NCI-H460 (cell line): ENCODE measurements around the gene LMNA. TPM values are rescaled to one million over a fixed set of nuclear protein-coding genes. Genes with fewer than 3 reads are reported as not detected.

Experiments used
- DNase-seq: peaks from one replicate; pipeline ENCODE4 v3.0.0-alpha.2; 2016; ENCODE audit warnings: low read depth; ENCODE audit errors: extremely low read depth
- total RNA-seq: library from RNA; depleted of rRNA; stranded (reverse); fragments of >200 nt; shearing (Covaris generic); gene quantifications from 2 replicates; pipeline ENCODE4 v1.2.3, GENCODE V29; 2014

The LMNA gene
- total RNA-seq, 1 experiment from 2014 or later, result 315 TPM

DNA sequence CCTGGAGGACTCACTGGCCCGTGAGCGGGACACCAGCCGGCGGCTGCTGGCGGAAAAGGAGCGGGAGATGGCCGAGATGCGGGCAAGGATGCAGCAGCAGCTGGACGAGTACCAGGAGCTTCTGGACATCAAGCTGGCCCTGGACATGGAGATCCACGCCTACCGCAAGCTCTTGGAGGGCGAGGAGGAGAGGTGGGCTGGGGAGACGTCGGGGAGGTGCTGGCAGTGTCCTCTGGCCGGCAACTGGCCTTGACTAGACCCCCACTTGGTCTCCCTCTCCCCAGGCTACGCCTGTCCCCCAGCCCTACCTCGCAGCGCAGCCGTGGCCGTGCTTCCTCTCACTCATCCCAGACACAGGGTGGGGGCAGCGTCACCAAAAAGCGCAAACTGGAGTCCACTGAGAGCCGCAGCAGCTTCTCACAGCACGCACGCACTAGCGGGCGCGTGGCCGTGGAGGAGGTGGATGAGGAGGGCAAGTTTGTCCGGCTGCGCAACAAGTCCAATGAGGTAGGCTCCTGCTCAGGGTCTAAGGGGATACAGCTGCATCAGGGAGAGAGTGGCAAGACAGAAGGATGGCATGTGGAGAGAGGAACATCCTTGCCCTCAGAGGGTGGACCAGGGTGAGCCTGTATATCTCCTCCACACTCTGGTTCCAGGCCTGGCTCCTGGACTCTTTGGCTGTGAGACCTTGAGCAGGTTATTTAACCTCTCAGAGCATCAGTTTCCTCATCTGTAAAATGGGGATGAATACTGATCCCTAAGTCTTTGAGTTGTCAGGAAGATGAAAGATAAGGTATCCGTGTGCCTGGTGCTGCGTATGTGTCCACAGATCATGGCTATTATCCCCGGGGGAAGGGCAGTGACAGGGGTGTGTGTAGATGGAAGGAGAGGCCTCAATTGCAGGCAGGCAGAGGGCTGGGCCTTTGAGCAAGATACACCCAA lies 21.7 kb downstream of the LMNA start:
- no peak for DNase-seq

DNA sequence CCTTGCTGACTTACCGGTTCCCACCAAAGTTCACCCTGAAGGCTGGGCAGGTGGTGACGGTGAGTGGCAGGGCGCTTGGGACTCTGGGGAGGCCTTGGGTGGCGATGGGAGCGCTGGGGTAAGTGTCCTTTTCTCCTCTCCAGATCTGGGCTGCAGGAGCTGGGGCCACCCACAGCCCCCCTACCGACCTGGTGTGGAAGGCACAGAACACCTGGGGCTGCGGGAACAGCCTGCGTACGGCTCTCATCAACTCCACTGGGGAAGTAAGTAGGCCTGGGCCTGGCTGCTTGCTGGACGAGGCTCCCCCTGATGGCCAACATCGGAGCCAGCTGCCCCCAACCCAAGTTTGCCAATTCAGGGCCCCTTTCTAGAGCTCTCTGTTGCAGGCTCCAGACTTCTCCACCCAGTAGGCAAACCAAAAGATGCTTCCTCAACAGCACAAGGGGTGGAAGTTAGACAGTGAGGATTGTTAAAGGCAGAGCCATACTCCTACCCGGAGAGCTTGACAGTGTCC lies 22.5 kb downstream of the LMNA start:
- DNase-seq, result no peak

GRCh38 chr1:156138458-156138867 lies 24.0 kb downstream of the LMNA start:
- DNase-seq, result no peak

GRCh38 chr1:156140879-156141707 lies 26.6 kb downstream of the LMNA start:
- DNase-seq, result no peak

DNA sequence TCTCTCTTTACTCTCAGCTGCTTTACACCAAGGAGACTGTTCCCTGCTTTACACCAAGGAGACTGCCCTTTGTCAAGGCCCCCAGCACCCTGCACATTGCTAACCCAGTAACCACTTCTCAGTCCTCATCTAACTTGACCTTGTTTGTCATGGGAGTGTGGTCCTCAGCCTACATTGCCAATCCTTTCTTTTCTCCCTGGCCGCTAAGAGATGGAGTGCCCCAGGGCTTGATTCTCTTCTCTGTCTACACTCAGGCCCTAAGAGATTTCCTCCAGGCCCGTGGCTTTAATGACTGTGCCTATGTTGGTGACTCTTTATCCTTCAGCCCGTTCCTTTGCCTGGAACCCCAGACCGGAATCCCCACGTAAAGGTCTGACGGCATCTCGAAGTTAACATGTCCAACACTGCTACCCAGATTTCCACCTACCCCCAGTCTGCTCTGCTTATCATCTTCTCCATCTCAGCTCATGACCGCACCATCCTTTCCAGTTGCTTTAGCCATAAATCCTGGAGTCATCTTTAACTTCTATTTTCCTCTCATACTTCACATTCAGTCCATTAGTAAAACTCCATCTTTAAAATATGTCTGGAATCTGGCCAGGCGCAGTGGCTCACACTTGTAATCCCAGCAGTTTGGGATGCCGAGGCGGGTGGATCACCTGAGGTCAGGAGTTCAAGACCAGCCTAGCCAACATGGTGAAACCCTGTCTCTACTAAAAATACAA lies 29.4 kb downstream of the LMNA start:
- DNase-seq, result no peak

GRCh38 chr1:156144742-156145141 lies 30.2 kb downstream of the LMNA start:
- DNase-seq, result no peak

GRCh38 chr1:156145650-156146019 lies 31.1 kb downstream of the LMNA start:
- no peak for DNase-seq

DNA sequence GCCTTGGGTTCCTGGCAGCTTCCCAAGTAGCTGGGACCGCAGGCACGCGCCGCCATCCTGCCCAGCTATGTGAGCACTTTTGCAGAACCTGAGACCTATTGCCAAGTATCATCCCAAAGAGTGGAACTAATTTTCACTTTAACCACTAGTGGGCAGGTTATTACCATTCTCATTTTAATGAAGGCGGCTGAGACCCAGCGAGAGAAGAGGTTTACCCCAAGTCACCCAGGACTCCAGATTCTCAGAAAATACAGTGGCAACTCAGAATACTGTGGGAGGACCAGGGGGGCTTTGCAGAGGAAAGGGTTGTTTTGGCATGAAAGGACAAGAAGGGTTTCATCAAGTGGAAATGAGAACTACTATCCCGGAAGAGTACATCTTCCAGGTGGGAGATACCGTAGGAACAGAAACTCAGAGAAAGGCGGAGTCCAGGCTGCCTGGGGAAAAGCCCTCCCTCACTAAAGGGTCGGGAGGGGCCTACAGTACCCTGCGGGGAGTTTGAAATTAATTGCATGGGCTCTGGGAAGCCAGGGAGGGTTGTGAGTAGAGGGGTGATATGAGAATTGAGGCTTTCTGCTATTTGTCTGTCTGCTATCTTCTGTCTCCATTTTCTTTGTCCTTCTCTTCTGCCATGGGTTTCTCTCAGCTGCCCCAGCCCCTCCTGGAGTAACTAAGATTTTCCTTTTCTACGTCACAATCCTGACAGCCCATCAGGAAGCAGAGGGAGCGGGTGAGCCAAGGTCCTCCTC lies 31.7 kb downstream of the LMNA start:
- peak; percentile 81 for DNase-seq

DNA sequence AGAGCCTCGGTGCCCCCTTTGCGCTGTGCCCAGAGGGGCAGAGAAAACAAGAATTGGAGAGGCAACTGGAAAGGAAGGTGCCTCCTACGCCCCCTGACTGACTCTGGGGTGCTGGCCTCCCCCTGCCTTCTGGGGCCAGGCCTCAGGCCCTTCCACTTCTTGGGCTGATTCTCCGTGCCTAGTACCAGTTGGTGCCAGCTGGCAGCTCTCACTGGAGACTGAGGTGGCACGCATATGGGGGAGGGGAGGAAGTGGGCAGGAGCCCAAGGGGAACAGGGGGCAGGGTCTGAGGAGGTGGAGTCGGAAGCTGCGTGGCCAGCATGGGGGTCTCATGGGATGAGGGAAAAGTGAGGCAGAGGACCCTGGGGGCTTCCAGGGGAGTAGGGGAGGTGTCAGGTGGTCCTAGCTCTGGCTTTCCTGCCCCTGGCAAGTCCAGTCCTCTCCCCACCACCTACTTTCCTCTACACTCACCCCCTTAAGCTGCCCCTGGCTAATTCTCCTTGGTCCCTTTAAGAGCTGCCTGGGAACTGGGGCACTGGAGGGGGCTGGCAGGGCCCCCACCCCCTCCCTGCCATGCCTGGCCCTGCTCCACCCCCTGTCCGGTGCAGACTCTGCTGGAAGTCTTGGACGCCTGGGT lies 32.4 kb downstream of the LMNA start:
- no peak for DNase-seq

- DNase-seq, result no peak
These were observed 33.7 kb downstream of the LMNA start for GRCh38 chr1:156148216-156148615.

- no peak for DNase-seq
These were observed 35.1 kb downstream of the LMNA start for GRCh38 chr1:156149374-156150332.

DNA sequence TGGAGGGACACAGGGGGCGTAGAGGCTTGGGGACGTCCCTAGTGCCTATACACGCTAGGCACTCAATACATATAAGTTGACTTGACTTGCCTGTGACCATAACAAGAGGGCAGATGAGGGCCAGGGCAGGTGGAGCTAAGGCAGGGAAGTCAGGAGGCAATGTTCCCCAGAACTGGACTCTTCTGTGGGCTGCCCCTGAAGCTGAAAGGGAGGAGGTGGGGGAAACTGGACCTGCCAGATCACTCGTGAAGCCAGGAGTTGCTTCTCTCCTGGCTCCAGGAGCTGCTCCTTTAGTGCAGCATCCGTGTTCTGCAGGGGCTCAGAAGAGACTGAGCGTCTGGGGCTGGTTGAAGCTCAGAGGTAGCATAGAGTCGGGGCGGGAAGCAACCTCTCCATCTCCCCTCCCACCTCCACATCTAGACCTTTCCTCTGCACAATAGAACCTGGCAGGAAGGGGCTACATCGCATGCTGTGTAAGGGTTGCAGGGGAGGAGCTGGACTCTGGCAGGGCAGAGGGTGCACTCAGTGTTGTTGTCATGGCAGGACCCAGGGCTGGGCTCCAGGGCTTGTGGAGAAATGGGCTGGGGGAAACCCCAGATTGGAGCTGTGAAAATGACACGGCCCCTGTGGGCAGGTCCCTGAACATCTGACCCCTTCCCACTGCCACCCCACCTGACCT lies 36.0 kb downstream of the LMNA start:
- no peak for DNase-seq

GRCh38 chr1:156151093-156151688 lies 36.7 kb downstream of the LMNA start:
- no peak for DNase-seq

GRCh38 chr1:156152628-156153027 lies 38.1 kb downstream of the LMNA start:
- no peak for DNase-seq

GRCh38 chr1:156153362-156153761 lies 38.9 kb downstream of the LMNA start, which contains the start of gene SEMA4A:
Gene SEMA4A (plus strand): TSS chr1:156153585. CDS start chr1:156154579, 994 bp downstream.
- DNase-seq, result no peak

- DNase-seq, result no peak
These were observed 39.8 kb downstream of the LMNA start for GRCh38 chr1:156154317-156154749.
